Measurements from ENCODE around the gene IRS1.

Gene IRS1

DNA sequence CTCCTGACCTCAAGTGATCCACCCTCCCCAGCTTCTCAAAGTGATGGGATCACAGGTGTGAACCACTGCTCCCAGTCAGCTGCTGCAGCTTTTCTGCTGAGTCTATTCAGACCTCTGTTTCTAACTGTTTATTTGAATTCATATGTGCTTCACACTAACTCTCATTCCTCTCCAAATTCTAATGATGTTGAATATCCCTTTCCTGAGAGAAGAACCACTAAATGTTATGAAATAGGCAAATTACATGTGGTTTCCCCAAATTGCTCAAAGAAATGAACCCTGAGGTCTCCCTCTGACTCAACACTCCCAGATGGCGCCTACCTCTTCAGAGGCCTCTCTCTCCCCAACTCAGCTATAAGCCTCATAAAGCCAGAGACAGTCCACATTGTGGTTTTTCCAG, 98.6 kb downstream of the IRS1 start:
- peaks cover 3% of the 10 kb centered on the region for H3K27me3 Mint-ChIP-seq
- H3K9me3 Mint-ChIP-seq = no peaks in the 10 kb centered on the region
- no peak overlapping the region for H3K27ac Mint-ChIP-seq
- intact Hi-C loops (cut with micrococcal nuclease) = no loop called here
- H3K36me3 Mint-ChIP-seq (ENCODE audit: low read depth) = no peaks in the 10 kb centered on the region
- peaks cover 6% of the 10 kb centered on the region for H3K4me1 Mint-ChIP-seq (ENCODE audit: low read depth)
- H3K4me3 Mint-ChIP-seq = no peak overlapping the region

DNA sequence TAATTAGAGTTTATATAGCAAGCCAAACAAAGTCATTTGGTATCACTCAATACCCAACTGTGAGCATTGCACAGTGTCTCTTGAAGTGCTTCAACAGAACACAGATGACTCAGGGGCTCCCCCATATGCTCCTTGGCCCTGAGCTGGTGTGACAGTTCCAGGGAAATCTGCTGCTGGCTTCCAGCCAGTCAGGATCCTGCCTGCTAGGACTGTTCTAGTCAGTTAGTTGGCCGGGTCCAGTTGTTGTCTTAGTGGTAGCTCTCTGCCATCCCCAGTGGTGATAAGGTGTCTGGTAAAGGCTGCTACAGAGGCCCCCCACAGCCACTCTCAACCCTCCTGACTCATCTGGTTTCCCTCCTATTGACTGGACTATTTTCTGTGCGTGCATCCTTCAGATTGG, 100.3 kb downstream of the IRS1 start:
- Mint-ChIP-seq H3K36me3 (ENCODE audit: low read depth) (no peaks in the 10 kb centered on the region), H3K4me3 (no peak overlapping the region), H3K27ac (no peak overlapping the region), H3K27me3 (no peaks in the 10 kb centered on the region), H3K9me3 (no peaks in the 10 kb centered on the region), H3K4me1 (ENCODE audit: low read depth) (peaks cover 6% of the 10 kb centered on the region)
- intact Hi-C loops (cut with micrococcal nuclease) = no loop called here

DNA sequence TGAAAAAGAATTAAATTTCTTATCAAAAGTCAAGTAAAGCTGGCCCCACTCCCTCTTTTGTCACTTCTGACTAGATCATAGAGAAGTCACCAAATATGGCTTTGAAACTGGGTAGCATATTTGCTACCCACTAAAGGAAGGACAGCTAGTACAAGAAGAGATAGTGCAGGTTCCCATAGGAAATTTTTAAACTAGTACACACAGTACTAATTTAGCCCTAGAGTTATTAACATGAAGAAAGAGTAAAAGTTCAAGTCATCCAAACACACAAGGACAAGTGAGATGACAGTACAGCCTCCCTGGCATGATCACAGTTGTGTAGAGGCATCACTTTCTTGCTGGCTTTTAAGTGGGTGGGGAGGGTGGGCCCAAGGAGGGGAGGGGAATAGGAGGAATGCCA, 100.9 kb downstream of the IRS1 start:
- intact Hi-C loops (cut with micrococcal nuclease) = no loop called here
- Mint-ChIP-seq H3K4me1 (ENCODE audit: low read depth) (peaks cover 6% of the 10 kb centered on the region), H3K27me3 (peaks cover 2% of the 10 kb centered on the region), H3K27ac (no peak overlapping the region), H3K36me3 (ENCODE audit: low read depth) (no peaks in the 10 kb centered on the region), H3K9me3 (no peaks in the 10 kb centered on the region), H3K4me3 (no peak overlapping the region)

DNA sequence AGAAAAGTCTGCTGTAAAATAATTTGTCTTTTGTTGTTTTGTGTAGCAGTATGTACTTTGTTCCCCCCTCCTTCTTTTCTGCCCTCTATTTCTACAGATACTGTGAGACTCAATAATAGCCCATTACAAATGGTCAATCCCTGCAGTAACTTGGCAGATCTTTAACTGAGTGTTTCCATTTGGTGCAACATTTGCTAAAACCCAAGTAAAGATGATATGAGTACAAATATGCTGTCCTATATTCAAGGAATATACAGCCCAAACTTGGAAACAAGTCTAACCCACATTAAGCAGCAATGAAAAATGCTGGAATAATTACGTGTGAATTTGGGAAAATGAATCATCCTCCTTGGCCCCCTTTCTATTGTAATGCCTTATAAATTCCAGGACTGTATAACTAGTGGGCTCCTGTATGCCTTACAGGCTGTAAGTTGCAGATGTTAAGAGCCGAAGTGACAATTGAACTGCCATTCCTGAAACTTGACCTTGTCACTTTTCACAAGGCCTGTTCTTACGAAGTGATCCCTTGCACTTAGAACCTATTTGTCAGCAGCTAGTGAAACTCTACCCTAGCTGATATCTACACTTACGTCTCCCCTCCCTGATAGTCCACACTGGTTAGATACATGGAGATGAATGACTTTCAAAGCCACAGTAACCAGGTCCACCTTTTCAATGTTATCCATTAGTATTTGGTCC, 104.9 kb downstream of the IRS1 start:
- H3K27ac Mint-ChIP-seq = no peak overlapping the region
- H3K4me1 Mint-ChIP-seq (ENCODE audit: low read depth) = no peaks in the 10 kb centered on the region
- H3K4me3 Mint-ChIP-seq = no peak overlapping the region
- intact Hi-C loops (cut with micrococcal nuclease) = no loop called here
- H3K36me3 Mint-ChIP-seq (ENCODE audit: low read depth) = no peaks in the 10 kb centered on the region
- peaks cover 13% of the 10 kb centered on the region for H3K27me3 Mint-ChIP-seq
- no peaks in the 10 kb centered on the region for H3K9me3 Mint-ChIP-seq

DNA sequence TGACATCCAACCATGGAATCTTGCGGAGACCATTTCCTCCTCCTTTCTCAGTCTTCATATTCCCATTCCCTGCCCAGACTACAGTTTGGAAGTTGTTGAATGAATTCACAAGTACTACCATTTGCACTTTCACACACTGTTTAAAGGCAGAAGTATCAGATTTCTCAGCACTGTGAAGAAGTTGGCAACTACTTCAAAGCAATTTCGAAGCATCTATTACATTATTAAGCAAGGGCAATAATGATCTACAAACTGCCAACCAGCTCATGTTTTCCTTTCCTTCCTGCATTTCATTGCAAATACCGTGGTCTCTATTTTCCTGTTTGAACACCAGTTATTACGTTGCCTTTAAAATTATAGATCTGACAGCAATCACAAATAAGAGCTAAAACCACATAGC, 105.5 kb downstream of the IRS1 start:
- H3K4me1 Mint-ChIP-seq (ENCODE audit: low read depth) = no peaks in the 10 kb centered on the region
- no peak overlapping the region for H3K27ac Mint-ChIP-seq
- no peaks in the 10 kb centered on the region for H3K36me3 Mint-ChIP-seq (ENCODE audit: low read depth)
- H3K4me3 Mint-ChIP-seq = no peak overlapping the region
- intact Hi-C loops (cut with micrococcal nuclease) = no loop called here
- no peaks in the 10 kb centered on the region for H3K9me3 Mint-ChIP-seq
- peaks cover 17% of the 10 kb centered on the region for H3K27me3 Mint-ChIP-seq

DNA sequence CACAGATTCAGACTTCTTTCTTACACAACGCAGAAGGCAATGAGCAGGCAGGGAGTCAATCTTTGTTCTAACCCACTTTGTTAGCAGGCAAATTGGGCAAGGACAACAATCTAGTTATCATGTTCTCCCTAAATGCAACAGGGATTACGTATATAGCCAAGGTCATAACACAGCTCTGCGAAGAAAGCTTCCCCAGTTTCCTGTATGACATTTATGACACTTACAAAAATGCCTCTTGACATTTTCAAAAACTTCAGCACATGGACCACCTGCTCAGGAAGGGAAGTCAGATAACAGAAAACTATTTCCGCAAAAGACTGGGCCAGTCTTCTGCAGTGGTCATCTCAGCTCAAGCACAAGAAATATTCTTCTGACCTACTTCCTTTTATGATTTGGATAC, 106.1 kb downstream of the IRS1 start:
- Mint-ChIP-seq H3K4me1 (ENCODE audit: low read depth) (no peaks in the 10 kb centered on the region), H3K27me3 (peaks cover 17% of the 10 kb centered on the region), H3K36me3 (ENCODE audit: low read depth) (no peaks in the 10 kb centered on the region), H3K27ac (no peak overlapping the region), H3K9me3 (no peaks in the 10 kb centered on the region), H3K4me3 (no peak overlapping the region)
- intact Hi-C loops (cut with micrococcal nuclease) = no loop called here

DNA sequence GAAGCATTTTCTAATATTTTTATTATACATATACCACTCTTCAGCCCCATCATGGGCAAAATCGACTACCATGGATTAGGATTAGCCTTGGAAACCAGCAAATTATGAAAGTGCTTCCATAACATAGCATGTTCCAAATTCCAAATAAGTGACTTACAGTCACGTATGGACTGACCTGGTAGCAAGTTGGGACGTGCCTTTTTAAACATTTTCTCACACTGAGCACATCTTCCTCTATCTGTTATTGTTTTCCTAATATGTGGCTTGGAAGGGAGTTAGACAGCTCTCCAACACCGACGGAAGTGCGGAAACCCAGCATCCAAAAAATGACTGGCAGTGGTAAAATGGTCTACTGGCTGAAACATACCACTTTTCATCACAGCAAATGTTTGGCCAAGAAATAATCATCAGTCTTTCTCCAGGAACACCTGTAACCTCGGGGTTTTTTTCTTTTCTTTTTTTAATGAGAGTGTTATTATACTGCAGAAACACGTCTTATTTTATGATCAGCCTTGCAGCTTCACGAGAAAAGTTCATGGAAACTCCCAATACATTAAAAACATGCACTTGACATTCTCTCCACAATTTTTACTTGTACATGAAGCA, 107.0 kb downstream of the IRS1 start:
- Mint-ChIP-seq H3K4me1 (ENCODE audit: low read depth) (no peaks in the 10 kb centered on the region), H3K27me3 (peaks cover 17% of the 10 kb centered on the region), H3K27ac (no peak overlapping the region), H3K36me3 (ENCODE audit: low read depth) (no peaks in the 10 kb centered on the region), H3K4me3 (no peak overlapping the region), H3K9me3 (no peaks in the 10 kb centered on the region)
- intact Hi-C loops (cut with micrococcal nuclease) = no loop called here

DNA sequence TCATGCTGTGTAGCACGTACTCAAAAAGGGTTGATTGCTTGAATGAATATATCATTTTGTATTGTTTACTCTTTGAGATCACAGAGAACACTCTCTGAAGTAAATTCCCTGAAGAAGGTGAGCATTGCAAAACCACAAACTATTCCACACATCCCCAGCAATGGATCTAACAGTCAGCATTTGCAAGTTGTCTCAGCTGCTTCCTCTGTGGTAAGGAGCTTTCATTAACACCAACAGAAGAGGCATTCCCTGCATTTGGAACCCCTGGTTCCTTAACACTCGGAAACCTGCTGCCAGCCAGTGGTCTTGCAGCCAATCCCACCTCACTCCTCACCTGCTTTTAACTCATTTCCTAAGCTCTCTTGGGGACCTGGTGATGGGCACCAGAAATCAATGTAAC, 108.4 kb downstream of the IRS1 start:
- intact Hi-C loops (cut with micrococcal nuclease) = no loop called here
- no peak overlapping the region for H3K27ac Mint-ChIP-seq

DNA sequence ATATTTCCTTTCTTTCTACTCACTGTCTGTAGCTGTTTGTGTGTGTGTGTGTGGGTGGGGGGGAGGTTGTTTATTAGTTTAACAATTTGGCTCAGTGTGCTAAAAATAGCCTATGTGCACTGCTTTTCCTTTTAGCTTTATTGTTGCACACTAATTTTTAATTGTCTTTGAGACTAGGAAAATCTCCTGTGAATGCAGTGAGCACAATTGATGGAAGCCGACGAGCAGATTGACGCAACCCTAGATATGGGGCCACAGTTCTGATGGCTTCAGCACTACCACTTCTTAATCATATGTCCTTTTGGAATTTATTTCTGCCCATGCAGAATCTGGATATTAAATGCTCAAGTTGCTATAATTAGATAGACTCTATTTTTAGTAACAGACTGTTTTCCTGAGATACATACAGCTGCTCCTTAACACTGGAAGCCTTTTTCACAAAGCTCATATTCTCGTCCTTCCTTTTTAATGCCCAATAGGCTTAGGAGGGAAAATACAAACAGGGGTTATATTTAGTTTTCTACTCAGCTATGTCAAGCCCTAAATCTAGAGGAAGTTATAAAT, 109.1 kb downstream of the IRS1 start:
- no peak overlapping the region for H3K27ac Mint-ChIP-seq
- H3K9me3 Mint-ChIP-seq = no peaks in the 10 kb centered on the region
- H3K27me3 Mint-ChIP-seq = peaks cover 17% of the 10 kb centered on the region
- no peaks in the 10 kb centered on the region for H3K36me3 Mint-ChIP-seq (ENCODE audit: low read depth)
- intact Hi-C loops (cut with micrococcal nuclease) = no loop called here
- H3K4me3 Mint-ChIP-seq = no peak overlapping the region
- no peaks in the 10 kb centered on the region for H3K4me1 Mint-ChIP-seq (ENCODE audit: low read depth)

More for the DNA sequence above, 108.4 kb downstream of the IRS1 start:
- H3K9me3 Mint-ChIP-seq = no peaks in the 10 kb centered on the region
- peaks cover 17% of the 10 kb centered on the region for H3K27me3 Mint-ChIP-seq
- H3K4me3 Mint-ChIP-seq = no peak overlapping the region
- H3K36me3 Mint-ChIP-seq (ENCODE audit: low read depth) = no peaks in the 10 kb centered on the region
- no peaks in the 10 kb centered on the region for H3K4me1 Mint-ChIP-seq (ENCODE audit: low read depth)

DNA sequence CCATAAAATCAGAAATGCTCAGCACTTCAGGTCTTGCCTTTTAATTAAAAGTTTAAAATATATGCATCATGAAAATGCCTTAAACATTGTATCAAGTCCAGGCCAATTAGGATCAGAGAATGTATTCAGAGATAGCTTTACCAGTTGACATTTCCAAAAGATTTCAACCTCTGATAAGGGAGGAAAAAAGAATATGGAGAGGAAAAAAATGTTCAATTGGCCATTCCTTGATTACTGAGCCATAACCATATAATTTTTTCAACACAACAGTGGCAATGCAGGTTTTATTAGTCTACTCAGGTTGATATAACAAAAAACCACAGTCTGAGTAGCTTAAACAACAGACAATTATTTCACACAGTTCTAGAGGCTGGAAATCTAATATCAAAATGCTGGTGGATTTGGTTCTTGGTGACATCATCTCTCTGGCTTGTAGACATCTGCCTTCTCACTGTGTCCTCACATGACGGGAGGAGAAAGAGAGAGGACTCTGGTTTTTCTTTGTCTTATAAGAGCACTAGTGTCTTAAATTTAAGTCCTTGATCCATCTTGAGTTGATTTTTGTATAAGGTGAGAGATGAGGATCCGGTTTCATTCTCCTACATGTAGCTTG, 111.9 kb downstream of the IRS1 start:
- intact Hi-C loops (cut with micrococcal nuclease) = no loop called here
- H3K27me3 Mint-ChIP-seq = peaks cover 15% of the 10 kb centered on the region
- H3K4me1 Mint-ChIP-seq (ENCODE audit: low read depth) = no peaks in the 10 kb centered on the region
- no peaks in the 10 kb centered on the region for H3K36me3 Mint-ChIP-seq (ENCODE audit: low read depth)
- H3K9me3 Mint-ChIP-seq = no peaks in the 10 kb centered on the region
- no peak overlapping the region for H3K27ac Mint-ChIP-seq
- H3K4me3 Mint-ChIP-seq = no peak overlapping the region

DNA sequence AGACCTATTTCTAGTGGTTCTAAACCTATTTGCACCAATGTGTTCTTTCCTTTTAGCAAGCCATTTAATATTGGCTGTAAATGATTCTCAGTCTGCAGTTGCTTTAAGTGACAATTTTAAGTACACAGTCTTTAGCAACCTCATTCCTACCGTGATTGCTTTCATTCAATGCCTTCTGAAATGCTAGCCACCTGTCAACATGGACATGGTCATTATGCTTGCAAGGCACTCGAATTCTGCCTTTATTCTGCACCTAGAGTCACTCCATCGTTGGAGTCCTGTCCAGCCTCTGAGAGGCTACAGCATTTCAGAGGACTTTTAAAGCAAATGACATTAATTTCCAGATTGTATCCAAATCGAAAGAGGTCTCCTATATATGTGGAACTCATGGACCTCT, 115.1 kb downstream of the IRS1 start:
- H3K36me3 Mint-ChIP-seq (ENCODE audit: low read depth) = no peaks in the 10 kb centered on the region
- intact Hi-C loops (cut with micrococcal nuclease) = no loop called here
- no peaks in the 10 kb centered on the region for H3K9me3 Mint-ChIP-seq
- peaks cover 11% of the 10 kb centered on the region for H3K27me3 Mint-ChIP-seq
- H3K4me1 Mint-ChIP-seq (ENCODE audit: low read depth) = no peaks in the 10 kb centered on the region
- H3K27ac Mint-ChIP-seq = no peak overlapping the region
- no peak overlapping the region for H3K4me3 Mint-ChIP-seq

DNA sequence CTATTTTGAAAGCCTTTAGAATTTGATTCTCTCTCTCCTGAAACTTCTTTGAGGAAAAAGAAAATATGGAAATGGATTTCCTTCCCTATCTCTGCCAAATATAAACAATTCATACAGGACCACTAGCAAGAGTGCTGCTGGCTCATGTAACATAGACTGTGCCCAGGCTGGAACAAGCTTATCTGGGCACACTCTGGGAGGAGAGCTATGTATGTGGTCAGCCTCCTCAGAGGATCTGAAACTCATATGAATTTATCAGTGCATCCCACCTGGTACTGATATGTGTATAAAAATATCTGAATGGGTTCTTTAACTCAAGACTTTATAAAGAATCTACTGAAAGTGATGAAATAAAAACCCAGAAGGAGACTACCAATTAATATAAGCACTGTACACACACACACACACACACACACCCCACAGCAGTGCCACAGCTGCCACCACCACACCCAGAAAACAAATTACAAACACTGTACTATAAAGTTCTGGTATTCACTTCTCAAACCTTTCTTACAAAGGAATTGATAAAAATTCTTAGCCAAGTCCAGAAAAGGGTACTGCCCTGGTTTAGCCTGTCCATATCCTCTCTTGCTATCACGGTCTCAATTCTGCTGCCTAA, 115.6 kb downstream of the IRS1 start:
- Mint-ChIP-seq H3K4me3 (no peak overlapping the region), H3K36me3 (ENCODE audit: low read depth) (no peaks in the 10 kb centered on the region), H3K9me3 (no peaks in the 10 kb centered on the region), H3K27ac (no peak overlapping the region), H3K4me1 (ENCODE audit: low read depth) (no peaks in the 10 kb centered on the region), H3K27me3 (peaks cover 9% of the 10 kb centered on the region)
- intact Hi-C loops (cut with micrococcal nuclease) = no loop called here

DNA sequence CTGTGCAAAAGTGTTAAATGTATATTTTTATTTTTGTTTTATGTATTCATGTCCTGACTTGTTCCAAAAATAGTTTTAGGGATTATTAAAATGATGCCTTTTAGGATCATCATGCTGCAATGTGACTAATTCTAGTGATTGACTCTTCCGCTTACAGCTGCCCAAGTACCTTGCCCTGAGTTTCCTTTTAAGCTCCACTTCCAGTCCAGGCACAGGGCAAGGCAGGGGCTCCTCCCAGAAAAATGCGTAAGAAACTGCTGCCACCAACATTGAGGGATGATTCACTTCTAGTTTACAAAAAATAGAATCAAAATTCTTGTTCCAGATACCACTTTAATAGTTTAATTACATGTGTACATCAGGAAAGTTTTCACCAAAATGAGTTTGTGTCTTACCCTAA, 116.4 kb downstream of the IRS1 start:
- H3K4me3 Mint-ChIP-seq = no peak overlapping the region
- intact Hi-C loops (cut with micrococcal nuclease) = no loop called here
- H3K9me3 Mint-ChIP-seq = no peaks in the 10 kb centered on the region
- no peaks in the 10 kb centered on the region for H3K4me1 Mint-ChIP-seq (ENCODE audit: low read depth)
- no peak overlapping the region for H3K27ac Mint-ChIP-seq
- H3K36me3 Mint-ChIP-seq (ENCODE audit: low read depth) = no peaks in the 10 kb centered on the region
- peaks cover 12% of the 10 kb centered on the region for H3K27me3 Mint-ChIP-seq
